ENCODE results near the gene CCNF.

CCNF gene

GRCh38 chr16:2473446-2473926 lies 44.2 kb downstream of the CCNF start:
- no peak for TF ChIP-seq ZFX (IDR thresholded peaks at IDR 0.05)
- no peak for TF ChIP-seq CTCF (conservative IDR thresholded peaks at IDR 0.05)
- peak overlapping the region; percentile 94 for H3K27ac ChIP-seq

- H3K27ac ChIP-seq, result peak overlapping the region; percentile 94
These were observed 45.0 kb downstream of the CCNF start for GRCh38 chr16:2473999-2474876.

GRCh38 chr16:2474877-2475412 lies 45.7 kb downstream of the CCNF start, which contains the start of gene TBC1D24:
TSS of gene TBC1D24 (plus strand) at chr16:2475127. CDS start at chr16:2496149, 21,022 bp downstream.
- TF ChIP-seq ZFX (IDR thresholded peaks at IDR 0.05), result no peak; the same call in 1 of the 2 replicates
- no peak for TF ChIP-seq CTCF (conservative IDR thresholded peaks at IDR 0.05)
- H3K27ac ChIP-seq, result peak within 1 kb of the TSS; percentile 94

More at GRCh38 chr16:2473999-2474876, 45.0 kb downstream of the CCNF start:
- TF ChIP-seq ZFX (IDR thresholded peaks at IDR 0.05) (peak; percentile 19; the same call in 1 of the 2 replicates), CTCF (conservative IDR thresholded peaks at IDR 0.05) (peak; percentile 84)

GRCh38 chr16:2475413-2476344 lies 46.4 kb downstream of the CCNF start:
- H3K27ac ChIP-seq, result peak overlapping the region; percentile 94
- TF ChIP-seq CTCF (conservative IDR thresholded peaks at IDR 0.05) (no peak), ZFX (IDR thresholded peaks at IDR 0.05) (no peak)

- no peak for TF ChIP-seq ZFX (IDR thresholded peaks at IDR 0.05)
- peak overlapping the region; percentile 94 for H3K27ac ChIP-seq
These were observed 47.1 kb downstream of the CCNF start for GRCh38 chr16:2476345-2476720.

- TF ChIP-seq ZFX (IDR thresholded peaks at IDR 0.05) (no peak), CTCF (conservative IDR thresholded peaks at IDR 0.05) (no peak)
- peak overlapping the region; percentile 94; the same call in 1 of the 2 replicates for H3K27ac ChIP-seq
These were observed 47.5 kb downstream of the CCNF start for GRCh38 chr16:2476741-2477140.

GRCh38 chr16:2477327-2477726 lies 48.1 kb downstream of the CCNF start:
- TF ChIP-seq ZFX (IDR thresholded peaks at IDR 0.05), result no peak
- no peak for TF ChIP-seq CTCF (conservative IDR thresholded peaks at IDR 0.05)
- no peak overlapping the region for H3K27ac ChIP-seq
